Measurements from ENCODE around the gene COQ10B. TPM values are rescaled to one million over a fixed set of nuclear protein-coding genes. Genes with fewer than 3 reads are reported as not detected.

The COQ10B gene
- total RNA-seq, 1 donor from 2014 or later, result 20.6 TPM

Other genes starting within 250 kb of the COQ10B start
- 7.4 TPM for gene ANKRD44, start 142.8 kb upstream of the COQ10B start, total RNA-seq
- gene SF3B1, start 18.5 kb upstream of the COQ10B start, total RNA-seq, result 117 TPM
- 131 TPM for gene HSPD1, start 46.3 kb downstream of the COQ10B start, total RNA-seq
- 107 TPM for gene HSPE1, start 46.8 kb downstream of the COQ10B start, total RNA-seq
- gene MOB4, start 62.5 kb downstream of the COQ10B start, total RNA-seq, result 27.6 TPM
- gene RFTN2, start 222.0 kb downstream of the COQ10B start, total RNA-seq, result 4.4 TPM